K562 (cell line): ENCODE results near the gene BFSP2. TPM values are rescaled to one million over a fixed set of nuclear protein-coding genes. Genes with fewer than 3 reads are reported as not detected.

Source experiments
- ATAC-seq: fragments of 200-7000 bp; cut with Tn5 transposase; 3 replicates; pipeline ENCODE4 v1.9.1; 2020; ENCODE audit warnings: moderate library complexity
- BruUV-seq: library from RNA; stranded (reverse); fragments of 400-500 nt; replicated peaks from 2 replicates; lab custom pipeline; 2021; lab: Mats Ljungman, UMichigan
- CTCF ChIA-PET: fragments of 300-600 bp; formaldehyde crosslinking; extraction: SDS; loops from one replicate; lab custom pipeline; 2021; ENCODE audit warnings: low intra/inter-chr PET ratio; lab: Yijun Ruan, JAX
- POLR2A ChIA-PET: fragments of 300-600, 350-650 bp; sonication (Branson Sonifier 250); formaldehyde crosslinking; extraction: SDS; loops from one replicate; lab custom pipeline; 2021; ENCODE audit warnings: antibody characterized with exemption, inconsistent platforms; lab: Yijun Ruan, JAX
- DNase-seq, 4 experiments: peaks; one replicate each; pipeline versions ENCODE4 v3.0.0 to v3.0.0-alpha.2; 2011 to 2018; ENCODE audit warnings: low spot score in 3 of 4, mixed read lengths in 3 of 4; ENCODE audit errors: extremely low read depth in 1 of 4
- FAIRE-seq: peaks from 2 replicates; lab custom pipeline; 2011; peaks lifted over from hg19 to GRCh38; lab: Jason Lieb, UNC
- H2AFZ ChIP-seq: 2 replicates; pipeline ENCODE4 v1.6.0; 2011; ENCODE audit warnings: low read depth, low read length, control low read depth, inconsistent platforms
- H3K27ac ChIP-seq: fragments of 200-600 bp; 3 replicates; pipeline ENCODE4 v1.8.0; 2011; ENCODE audit warnings: low read depth, mild to moderate bottlenecking, control low read depth, inconsistent platforms, low read length, moderate library complexity, mixed read lengths; ENCODE audit errors: extremely low read depth
- H3K27me3 ChIP-seq, 2 experiments: fragments of 300-600 bp in 1 of 2; 2 replicates in 1 of 2; 3 replicates in 1 of 2; pipeline versions ENCODE4 v1.6.0 to v1.8.0; 2011; ENCODE audit warnings: inconsistent platforms in 2 of 2, low read length in 2 of 2, mild to moderate bottlenecking in 1 of 2, mixed read lengths in 1 of 2, moderate library complexity in 1 of 2; ENCODE audit not compliant: control insufficient read depth in 2 of 2, insufficient read depth in 2 of 2
- H3K36me3 ChIP-seq: fragments of 300-600 bp; 3 replicates; pipeline ENCODE4 v1.8.0; 2011; ENCODE audit warnings: mild to moderate bottlenecking, low read length, inconsistent platforms; ENCODE audit not compliant: control insufficient read depth, insufficient read depth
- H3K4me1 ChIP-seq, 2 experiments: fragments of 200-600 bp in 1 of 2; replicated peaks in 1 of 2; 2 replicates in 1 of 2; 3 replicates in 1 of 2; pipeline versions ENCODE4 v1.5.1 to v1.8.0; 2011; ENCODE audit warnings: inconsistent platforms in 2 of 2, low read length in 2 of 2, mild to moderate bottlenecking in 1 of 2, mixed read lengths in 1 of 2, moderate library complexity in 1 of 2; ENCODE audit not compliant: control insufficient read depth in 2 of 2, insufficient read depth in 2 of 2
- H3K4me2 ChIP-seq: 2 replicates; pipeline ENCODE4 v1.6.1; 2011; ENCODE audit warnings: low read length, control low read depth, inconsistent platforms, mixed read lengths; ENCODE audit not compliant: insufficient read depth
- H3K4me3 ChIP-seq: fragments of 200-600 bp; sonication (generic), shearing (Covaris generic); 2 replicates; pipeline ENCODE4 v1.5.1; 2016; ENCODE audit warnings: control low read depth, inconsistent platforms
- H3K79me2 ChIP-seq: fragments of 200-600 bp; 3 replicates; pipeline ENCODE4 v1.8.0; 2011; ENCODE audit warnings: low read length, inconsistent platforms; ENCODE audit not compliant: control insufficient read depth, insufficient read depth
- H3K9ac ChIP-seq, 2 experiments: 2 replicates each; pipeline versions ENCODE4 v1.6.0 to v1.6.1; 2011; ENCODE audit warnings: low read depth in 2 of 2, low read length in 2 of 2, control low read depth in 1 of 2, inconsistent platforms in 1 of 2, mild to moderate bottlenecking in 1 of 2, mixed read lengths in 1 of 2; ENCODE audit not compliant: insufficient read depth in 1 of 2
- H3K9me1 ChIP-seq: one replicate; pipeline ENCODE4 v1.6.0; 2011; ENCODE audit warnings: inconsistent platforms, mild to moderate bottlenecking, low read length, moderate library complexity; ENCODE audit not compliant: control insufficient read depth, insufficient read depth
- H3K9me3 ChIP-seq: replicated peaks from 2 replicates; pipeline ENCODE4 v1.5.1; 2011; ENCODE audit warnings: low read depth, low read length, inconsistent platforms; ENCODE audit not compliant: control insufficient read depth, insufficient read depth
- H4K20me1 ChIP-seq: replicated peaks from 2 replicates; pipeline ENCODE4 v1.6.1; 2011; ENCODE audit warnings: low read length, inconsistent platforms, mixed read lengths; ENCODE audit not compliant: control insufficient read depth, insufficient read depth
- BMI1 ChIP-seq: fragments of 150-350 bp; IDR thresholded peaks from 2 replicates; pipeline ENCODE4 v1.6.1; 2014; ENCODE audit warnings: low read length
- COPS2 ChIP-seq: fragments of 450-650 bp; conservative IDR thresholded peaks from 2 replicates; pipeline ENCODE4 v1.6.1; 2016; ENCODE audit warnings: mild to moderate bottlenecking, moderate library complexity
- DIDO1 ChIP-seq: fragments of 450-650 bp; IDR thresholded peaks from 2 replicates; pipeline ENCODE4 v1.6.1; 2016; ENCODE audit warnings: low read depth, missing biosample characterization, missing genetic modification characterization
- FOSL1 ChIP-seq: fragments of 200-800 bp; sonication (Bioruptor generic); conservative IDR thresholded peaks from 2 replicates; pipeline ENCODE4 v1.6.1; 2016; ENCODE audit warnings: missing genetic modification characterization, missing compliant biosample characterization
- MAX ChIP-seq: sonication (generic); formaldehyde crosslinking; IDR thresholded peaks from 2 replicates; pipeline ENCODE4 v1.9.0; 2022; ENCODE audit warnings: mild to moderate bottlenecking, missing genetic modification reagents
- PTBP1 ChIP-seq: fragments of 200-400 bp; formaldehyde crosslinking; IDR thresholded peaks from 2 replicates; pipeline ENCODE4 v1.6.1; 2017; ENCODE audit warnings: low read depth, low read length
- SMARCC2 ChIP-seq: fragments of 450-650 bp; IDR thresholded peaks from 2 replicates; pipeline ENCODE4 v1.6.1; 2017; ENCODE audit warnings: antibody characterized with exemption, moderate library complexity, mild to moderate bottlenecking, low read depth
- TEAD1 ChIP-seq, 2 experiments: fragments of 450-650 bp in 1 of 2; sonication (generic) in 1 of 2; formaldehyde crosslinking; IDR thresholded peaks; 2 replicates each; pipeline versions ENCODE4 v1.4.0 to v1.8.0; 2020 to 2022; ENCODE audit warnings: mild to moderate bottlenecking in 2 of 2, missing genetic modification reagents in 1 of 2
- THRA ChIP-seq: fragments of 450-650 bp; IDR thresholded peaks from 2 replicates; pipeline ENCODE4 v1.6.1; 2017; ENCODE audit warnings: mild to moderate bottlenecking, moderate library complexity
- ZFX ChIP-seq: sonication (generic); formaldehyde crosslinking; IDR thresholded peaks from 2 replicates; pipeline ENCODE4 v1.8.0; 2022; ENCODE audit warnings: mild to moderate bottlenecking, missing genetic modification reagents, moderate library complexity
- ZNF12 ChIP-seq: sonication (generic); formaldehyde crosslinking; IDR thresholded peaks from 2 replicates; pipeline ENCODE4 v1.4.0; 2020; ENCODE audit warnings: mild to moderate bottlenecking, missing genetic modification reagents
- ZNF134 ChIP-seq: fragments of 250-450 bp; sonication (Bioruptor Pico); conservative IDR thresholded peaks from 2 replicates; pipeline ENCODE4 v1.4.0; 2020
- ZNF212 ChIP-seq: fragments of 450-650 bp; formaldehyde crosslinking; IDR thresholded peaks from 2 replicates; pipeline ENCODE4 v1.4.0; 2020; ENCODE audit warnings: mild to moderate bottlenecking
- ZNF3 ChIP-seq: fragments of 250-450 bp; sonication (Bioruptor Pico); IDR thresholded peaks from 2 replicates; pipeline ENCODE4 v1.5.0; 2021; ENCODE audit warnings: mild to moderate bottlenecking, moderate library complexity
- ZNF551 ChIP-seq: fragments of 250-450 bp; sonication (Bioruptor Pico); IDR thresholded peaks from 2 replicates; pipeline ENCODE4 v1.5.0; 2021; ENCODE audit warnings: mild to moderate bottlenecking, moderate library complexity
- ZNF717 ChIP-seq: fragments of 250-450 bp; sonication (Bioruptor Pico); IDR thresholded peaks from 2 replicates; pipeline ENCODE4 v1.5.0; 2021
- ZNF79 ChIP-seq: fragments of 250-450 bp; sonication (Bioruptor Pico); IDR thresholded peaks from 2 replicates; pipeline ENCODE4 v1.4.0; 2020; ENCODE audit warnings: low read depth, mild to moderate bottlenecking, moderate library complexity
- WGBS: fragments of 100-300 bp; shearing (Covaris generic); methylation state at CpG from one replicate; pipeline ENCODE4 v1.1.6; 2016; ENCODE audit warnings: low coverage, mixed read lengths; ENCODE audit not compliant: insufficient coverage; ENCODE audit errors: missing lambda C conversion rate; 5-methylcytosine and 5-hydroxymethylcytosine counted together
- in situ Hi-C: fragments of 300-500 bp; cut with MboI; formaldehyde crosslinking; loops from 4 replicates; pipeline ENCODE4 v1.15.0; 2018; ENCODE audit warnings: inconsistent platforms, mixed read lengths
- intact Hi-C: fragments of 100-400 bp; cut with micrococcal nuclease; formaldehyde crosslinking; loops from 2 replicates; pipeline ENCODE4 v1.14.2; 2022
- polyA plus RNA-seq, 8 experiments: library from polyadenylated mRNA; depleted of rRNA in 4 of 8; stranded (reverse) in 5 of 8; unstranded in 3 of 8; fragments of >200 nt; fragmentation: Nextera tagmentation in 2 of 8; fragmentation: Illumina TruSeq in 1 of 8; extraction: Ambion mirVana in 2 of 8; extraction: Trizol in 1 of 8; gene quantifications; 2 replicates each; pipeline versions ENCODE4 v1.2.1 to v1.2.3, GENCODE V29; 2011 to 2014; ENCODE audit warnings: inconsistent platforms in 1 of 8, missing spikeins in 1 of 8
- total RNA-seq, 7 experiments: library from RNA; depleted of rRNA in 6 of 7; stranded (reverse); fragments of >200 nt in 6 of 7; fragmentation: Illumina TruSeq in 2 of 7; extraction: Trizol in 2 of 7; gene quantifications; 2 replicates each; pipeline versions ENCODE4 v1.2.1 to v1.2.3, GENCODE V29; 2011 to 2021; ENCODE audit warnings: low replicate concordance in 1 of 7
- TF ChIP-seq, protein P1 (sequence below): fragments of 250-450 bp; sonication (Bioruptor Pico); IDR thresholded peaks from 2 replicates; pipeline ENCODE4 v1.8.0; 2021; ENCODE audit warnings: moderate library complexity, mild to moderate bottlenecking, inconsistent platforms
- TF ChIP-seq, protein P2 (sequence below): sonication (generic); formaldehyde crosslinking; IDR thresholded peaks from 2 replicates; pipeline ENCODE4 v1.8.0; 2022; ENCODE audit warnings: missing genetic modification reagents, mild to moderate bottlenecking, moderate library complexity, borderline replicate concordance
- TF ChIP-seq, protein P3 (sequence below): sonication (generic); formaldehyde crosslinking; IDR thresholded peaks from 2 replicates; pipeline ENCODE4 v1.8.1; 2022; ENCODE audit warnings: missing genetic modification reagents

The BFSP2 gene
- total and polyA plus RNA-seq, 9 of the 15 experiments (the other 6 are each of a cell fraction or from before 2014, with no cell fraction given), result not detected

- H3K4me2 ChIP-seq, result no peak overlapping the region
- peak overlapping the region in 1 of 2 experiments; percentile 45; a peak in 1 of 4 replicates for H3K9ac ChIP-seq
- WGBS, result 31% methylated on average over 4 of the region's 4 CpGs
- ChIA-PET CTCF (no interaction called here), POLR2A (no interaction called here)
- in situ Hi-C loops, result loop anchor here (10.0 to 25.0 kb wide), 2 partner anchors 352 to 654 kb away; partner anchors contain the start of gene TMEM108
- no peaks in the 10 kb centered on the region for H3K36me3 ChIP-seq
- no peaks in the 10 kb centered on the region for H3K27me3 ChIP-seq
- no peaks in the 10 kb centered on the region for H3K9me3 ChIP-seq
- FAIRE-seq (no peak), ATAC-seq (no peak), DNase-seq (no peak)
- intact Hi-C loops, result no loop called here
- H2AFZ ChIP-seq, result no peak overlapping the region
- no peaks in the 10 kb centered on the region for H3K79me2 ChIP-seq
- no peaks in the 10 kb centered on the region; the same call in 1 of the 2 replicates for H4K20me1 ChIP-seq
- TF ChIP-seq ZNF3 (CRISPR knock-in tag) (no peak), DIDO1 (tag) (no peak), ZNF79 (CRISPR knock-in tag) (no peak), ZNF12 (CRISPR knock-in tag) (no peak), THRA (no peak), FOSL1 (tag) (no peak), BMI1 (no peak), ZNF212 (CRISPR knock-in tag) (no peak), ZNF717 (CRISPR knock-in tag) (no peak), ZNF551 (CRISPR knock-in tag) (no peak), PTBP1 (no peak), COPS2 (no peak), ZFX (CRISPR knock-in tag) (no peak), MAX (CRISPR knock-in tag) (no peak), ZNF134 (CRISPR knock-in tag) (no peak), TEAD1 (CRISPR knock-in tag; IDR thresholded peaks at IDR 0.05) (no peak), SMARCC2 (no peak)
- TF ChIP-seq, protein P1, sequence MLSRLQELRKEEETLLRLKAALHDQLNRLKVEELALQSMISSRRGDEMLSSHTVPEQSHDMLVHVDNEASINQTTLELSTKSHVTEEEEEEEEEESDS (CRISPR knock-in tag), result no peak
- TF ChIP-seq, protein P2, sequence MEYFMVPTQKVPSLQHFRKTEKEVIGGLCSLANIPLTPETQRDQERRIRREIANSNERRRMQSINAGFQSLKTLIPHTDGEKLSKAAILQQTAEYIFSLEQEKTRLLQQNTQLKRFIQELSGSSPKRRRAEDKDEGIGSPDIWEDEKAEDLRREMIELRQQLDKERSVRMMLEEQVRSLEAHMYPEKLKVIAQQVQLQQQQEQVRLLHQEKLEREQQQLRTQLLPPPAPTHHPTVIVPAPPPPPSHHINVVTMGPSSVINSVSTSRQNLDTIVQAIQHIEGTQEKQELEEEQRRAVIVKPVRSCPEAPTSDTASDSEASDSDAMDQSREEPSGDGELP (CRISPR knock-in tag), result no peak
- TF ChIP-seq, protein P3, sequence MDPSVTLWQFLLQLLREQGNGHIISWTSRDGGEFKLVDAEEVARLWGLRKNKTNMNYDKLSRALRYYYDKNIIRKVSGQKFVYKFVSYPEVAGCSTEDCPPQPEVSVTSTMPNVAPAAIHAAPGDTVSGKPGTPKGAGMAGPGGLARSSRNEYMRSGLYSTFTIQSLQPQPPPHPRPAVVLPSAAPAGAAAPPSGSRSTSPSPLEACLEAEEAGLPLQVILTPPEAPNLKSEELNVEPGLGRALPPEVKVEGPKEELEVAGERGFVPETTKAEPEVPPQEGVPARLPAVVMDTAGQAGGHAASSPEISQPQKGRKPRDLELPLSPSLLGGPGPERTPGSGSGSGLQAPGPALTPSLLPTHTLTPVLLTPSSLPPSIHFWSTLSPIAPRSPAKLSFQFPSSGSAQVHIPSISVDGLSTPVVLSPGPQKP (CRISPR knock-in tag), result no peak
- H3K4me3 ChIP-seq, result no peak overlapping the region
- no peaks in the 10 kb centered on the region; a peak in 1 of 5 replicates for H3K4me1 ChIP-seq
- BruUV-seq, result no TSS peak
- no peak overlapping the region for H3K27ac ChIP-seq
- H3K9me1 ChIP-seq, result no peaks in the 10 kb centered on the region
These were observed 11.0 kb upstream of the BFSP2 start for GRCh38 chr3:133388696-133389395.
